C4-2B (cell line): ENCODE data around the gene CLEC18C.
"Not testable (repeated sequence)": the region's sequence is repeated elsewhere in the genome, so short reads cannot be mapped to it uniquely, and the experiment has no call there.

Experiments
- ZFX ChIP-seq: fragments of 450-650 bp; IDR thresholded peaks from 2 replicates; pipeline ENCODE4 v1.6.1; 2017
- TF ChIP-seq, protein P1 (sequence below): fragments of 450-650 bp; conservative IDR thresholded peaks from 2 replicates; pipeline ENCODE4 v1.5.1; 2017; ENCODE audit warnings: mild to moderate bottlenecking

DNA sequence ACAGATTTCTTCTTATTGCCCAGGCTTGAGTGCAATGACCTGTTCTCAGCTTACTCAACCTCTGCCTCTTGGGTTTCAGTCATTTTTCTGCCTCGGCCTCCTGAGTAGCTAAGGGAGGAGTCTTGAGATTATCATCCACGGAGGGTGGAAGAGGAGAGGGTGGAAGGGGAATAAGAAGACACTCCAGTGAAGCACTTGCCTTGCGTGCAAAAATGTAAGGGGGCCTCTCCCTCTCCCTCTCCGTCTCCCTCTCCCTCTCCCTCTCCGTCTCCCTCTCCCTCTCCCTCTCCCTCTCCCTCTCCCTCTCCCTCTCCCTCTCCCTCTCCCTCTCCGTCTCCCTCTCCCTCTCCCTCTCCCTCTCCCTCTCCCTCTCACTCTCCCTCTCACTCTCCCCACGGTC lies 29.9 kb downstream of the CLEC18C start:
- TF ChIP-seq, protein P1, sequence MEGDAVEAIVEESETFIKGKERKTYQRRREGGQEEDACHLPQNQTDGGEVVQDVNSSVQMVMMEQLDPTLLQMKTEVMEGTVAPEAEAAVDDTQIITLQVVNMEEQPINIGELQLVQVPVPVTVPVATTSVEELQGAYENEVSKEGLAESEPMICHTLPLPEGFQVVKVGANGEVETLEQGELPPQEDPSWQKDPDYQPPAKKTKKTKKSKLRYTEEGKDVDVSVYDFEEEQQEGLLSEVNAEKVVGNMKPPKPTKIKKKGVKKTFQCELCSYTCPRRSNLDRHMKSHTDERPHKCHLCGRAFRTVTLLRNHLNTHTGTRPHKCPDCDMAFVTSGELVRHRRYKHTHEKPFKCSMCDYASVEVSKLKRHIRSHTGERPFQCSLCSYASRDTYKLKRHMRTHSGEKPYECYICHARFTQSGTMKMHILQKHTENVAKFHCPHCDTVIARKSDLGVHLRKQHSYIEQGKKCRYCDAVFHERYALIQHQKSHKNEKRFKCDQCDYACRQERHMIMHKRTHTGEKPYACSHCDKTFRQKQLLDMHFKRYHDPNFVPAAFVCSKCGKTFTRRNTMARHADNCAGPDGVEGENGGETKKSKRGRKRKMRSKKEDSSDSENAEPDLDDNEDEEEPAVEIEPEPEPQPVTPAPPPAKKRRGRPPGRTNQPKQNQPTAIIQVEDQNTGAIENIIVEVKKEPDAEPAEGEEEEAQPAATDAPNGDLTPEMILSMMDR: not testable (repeated sequence)
- TF ChIP-seq ZFX: not testable (repeated sequence)
